IMR-90 (cell line): ENCODE results near the gene KCTD12. TPM values are rescaled to one million over a fixed set of nuclear protein-coding genes. Genes with fewer than 3 reads are reported as not detected.

Source experiments
- ATAC-seq: fragments of 200-7000 bp; cut with Tn5 transposase; 2 replicates; pipeline ENCODE4 v1.9.1; 2020; ENCODE audit warnings: low read depth, mild to moderate bottlenecking, moderate library complexity
- BruUV-seq: library from RNA; stranded (reverse); fragments of 400-500 nt; replicated peaks from 2 replicates; lab custom pipeline; 2021; lab: Mats Ljungman, UMichigan
- CTCF ChIA-PET: fragments of 300-600 bp; formaldehyde crosslinking; extraction: SDS; loops from one replicate; lab custom pipeline; 2021; ENCODE audit warnings: antibody characterized with exemption; lab: Yijun Ruan, JAX
- POLR2A ChIA-PET: fragments of 300-600 bp; sonication (Branson Sonifier 250); formaldehyde crosslinking; loops from one replicate; lab custom pipeline; 2022; ENCODE audit warnings: antibody characterized with exemption; ENCODE audit not compliant: unreplicated experiment; lab: Charles Lee
- DNase-seq: peaks from one replicate; pipeline ENCODE4 v3.0.0; 2013
- H2AFZ ChIP-seq: replicated peaks from 2 replicates; pipeline ENCODE3; 2013; ENCODE audit warnings: low read length, mild to moderate bottlenecking; ENCODE audit not compliant: poor library complexity
- H2AK5ac ChIP-seq: 2 replicates; pipeline ENCODE4 v1.6.1; 2013; ENCODE audit warnings: low read depth, low read length, inconsistent platforms
- H2AK9ac ChIP-seq: replicated peaks from 2 replicates; pipeline ENCODE3; 2013; ENCODE audit warnings: mild to moderate bottlenecking, low read depth, low read length, moderate library complexity; ENCODE audit not compliant: poor library complexity
- H2BK120ac ChIP-seq: 2 replicates; pipeline ENCODE4 v1.6.1; 2013; ENCODE audit warnings: low read depth, low read length, inconsistent platforms
- H2BK15ac ChIP-seq: 3 replicates; pipeline ENCODE4 v1.6.1; 2013; ENCODE audit warnings: low read depth, low read length, inconsistent platforms
- H2BK20ac ChIP-seq: 2 replicates; pipeline ENCODE4 v1.6.1; 2013; ENCODE audit warnings: low read depth, mild to moderate bottlenecking, inconsistent platforms, low read length, moderate library complexity
- H2BK5ac ChIP-seq: 2 replicates; pipeline ENCODE4 v1.6.1; 2013; ENCODE audit warnings: mild to moderate bottlenecking, low read depth, low read length, inconsistent platforms; ENCODE audit not compliant: poor library complexity, severe bottlenecking
- H3K14ac ChIP-seq: replicated peaks from 2 replicates; pipeline ENCODE4 v1.6.1; 2013; ENCODE audit warnings: low read depth, low read length, inconsistent platforms
- H3K18ac ChIP-seq: 2 replicates; pipeline ENCODE4 v1.6.1; 2013; ENCODE audit warnings: low read depth, low read length, control low read depth
- H3K23ac ChIP-seq: 2 replicates; pipeline ENCODE4 v1.6.1; 2013; ENCODE audit warnings: low read depth, low read length, inconsistent platforms
- H3K27ac ChIP-seq: 2 replicates; pipeline ENCODE4 v1.5.1; 2013; ENCODE audit warnings: mild to moderate bottlenecking, control low read depth, low read length; ENCODE audit not compliant: insufficient read depth
- H3K27me3 ChIP-seq: 2 replicates; pipeline ENCODE4 v1.6.1; 2013; ENCODE audit warnings: low read length; ENCODE audit not compliant: control insufficient read depth, insufficient read depth
- H3K36me3 ChIP-seq: 2 replicates; pipeline ENCODE4 v1.6.1; 2013; ENCODE audit warnings: low read length, mixed read lengths; ENCODE audit not compliant: control insufficient read depth, insufficient read depth
- H3K4ac ChIP-seq: 2 replicates; pipeline ENCODE4 v1.6.1; 2013; ENCODE audit warnings: low read depth, low read length, inconsistent platforms
- H3K4me1 ChIP-seq: 2 replicates; pipeline ENCODE4 v1.6.1; 2013; ENCODE audit warnings: low read length, mixed read lengths; ENCODE audit not compliant: control insufficient read depth, insufficient read depth
- H3K4me2 ChIP-seq: 2 replicates; pipeline ENCODE4 v1.6.1; 2013; ENCODE audit warnings: low read depth, mild to moderate bottlenecking, control low read depth, low read length, moderate library complexity
- H3K4me3 ChIP-seq: 2 replicates; pipeline ENCODE4 v1.5.1; 2013; ENCODE audit warnings: low read depth, mild to moderate bottlenecking, control low read depth, low read length, moderate library complexity; ENCODE audit not compliant: insufficient read depth
- H3K56ac ChIP-seq: 2 replicates; pipeline ENCODE4 v1.6.1; 2013; ENCODE audit warnings: low read length, inconsistent platforms; ENCODE audit not compliant: insufficient read depth; ENCODE audit errors: extremely low read depth
- H3K79me1 ChIP-seq, 2 experiments: 2 replicates each; pipeline ENCODE4 v1.6.1; 2013; ENCODE audit warnings: low read length in 2 of 2, inconsistent platforms in 1 of 2, low read depth in 1 of 2
- H3K9ac ChIP-seq: 2 replicates; pipeline ENCODE4 v1.6.1; 2013; ENCODE audit warnings: low read depth, low read length, control low read depth
- H3K9me1 ChIP-seq: 2 replicates; pipeline ENCODE4 v1.6.1; 2013; ENCODE audit warnings: low read length, inconsistent platforms; ENCODE audit not compliant: insufficient read depth
- H3K9me3 ChIP-seq: 2 replicates; pipeline ENCODE4 v1.6.1; 2013; ENCODE audit warnings: low read length; ENCODE audit not compliant: control insufficient read depth, insufficient read depth
- H4K20me1 ChIP-seq: 2 replicates; pipeline ENCODE4 v1.6.1; 2013; ENCODE audit warnings: low read length, inconsistent platforms; ENCODE audit not compliant: insufficient read depth
- H4K5ac ChIP-seq: 2 replicates; pipeline ENCODE4 v1.6.1; 2013; ENCODE audit warnings: mild to moderate bottlenecking, low read depth, low read length, control low read depth
- H4K8ac ChIP-seq, 2 experiments: 2 replicates each; pipeline ENCODE4 v1.6.1; 2013; ENCODE audit warnings: low read depth in 2 of 2, low read length in 2 of 2, control low read depth in 1 of 2, inconsistent platforms in 1 of 2
- H4K91ac ChIP-seq: 2 replicates; pipeline ENCODE4 v1.6.1; 2013; ENCODE audit warnings: low read depth, low read length, inconsistent platforms; ENCODE audit not compliant: insufficient read depth
- BHLHE40 ChIP-seq: fragments of 150-350 bp; IDR thresholded peaks from 2 replicates; pipeline ENCODE4 v1.6.1; 2016; ENCODE audit warnings: mild to moderate bottlenecking, low read depth, low read length
- CEBPB ChIP-seq: IDR thresholded peaks from 2 replicates; pipeline ENCODE4 v1.6.1; 2012; ENCODE audit warnings: low read depth, low read length, improper control_type of control experiment
- CHD1 ChIP-seq: IDR thresholded peaks from 2 replicates; pipeline ENCODE4 v1.6.1; 2012; ENCODE audit warnings: low read depth, low read length, improper control_type of control experiment
- FOS ChIP-seq: fragments of 150-350 bp; IDR thresholded peaks from 2 replicates; pipeline ENCODE4 v1.6.1; 2016; ENCODE audit warnings: low read depth, low read length
- MAFK ChIP-seq: IDR thresholded peaks from 2 replicates; pipeline ENCODE4 v1.6.1; 2012; ENCODE audit warnings: low read depth, low read length, improper control_type of control experiment
- MAZ ChIP-seq: IDR thresholded peaks from 2 replicates; pipeline ENCODE4 v1.6.1; 2012; ENCODE audit warnings: low read depth, mild to moderate bottlenecking, low read length, improper control_type of control experiment, moderate library complexity, borderline replicate concordance
- MXI1 ChIP-seq: IDR thresholded peaks from 2 replicates; pipeline ENCODE4 v1.6.1; 2012; ENCODE audit warnings: low read depth, mild to moderate bottlenecking, low read length, moderate library complexity, borderline replicate concordance
- NFE2L2 ChIP-seq: fragments of 150-350 bp; IDR thresholded peaks from 2 replicates; pipeline ENCODE4 v1.6.1; 2016; ENCODE audit warnings: low read depth, mild to moderate bottlenecking, low read length
- POLR2A ChIP-seq: IDR thresholded peaks from 2 replicates; pipeline ENCODE4 v1.6.1; 2012; ENCODE audit warnings: mild to moderate bottlenecking, low read depth, low read length
- RAD21 ChIP-seq: IDR thresholded peaks from 2 replicates; pipeline ENCODE4 v1.6.1; 2012; ENCODE audit warnings: low read length, improper control_type of control experiment
- RCOR1 ChIP-seq: IDR thresholded peaks from 2 replicates; pipeline ENCODE4 v1.6.1; 2012; ENCODE audit warnings: mild to moderate bottlenecking, low read length, improper control_type of control experiment; ENCODE audit not compliant: insufficient replicate concordance
- RFX5 ChIP-seq: IDR thresholded peaks from 2 replicates; pipeline ENCODE4 v1.8.0; 2012; ENCODE audit warnings: low read depth, mild to moderate bottlenecking, low read length, moderate library complexity
- SMC3 ChIP-seq: fragments of 150-350 bp; IDR thresholded peaks from 2 replicates; pipeline ENCODE4 v1.6.1; 2016; ENCODE audit warnings: low read depth, mild to moderate bottlenecking, antibody characterized with exemption, low read length, moderate library complexity
- WGBS, 2 experiments: methylation state at CpG; one replicate each; pipeline versions ENCODE4 v1.1.5 to v1.1.7; 2013; ENCODE audit warnings: missing lambda C conversion rate in 2 of 2; ENCODE audit not compliant: insufficient read length in 1 of 2; ENCODE audit errors: extremely low coverage in 2 of 2; 5-methylcytosine and 5-hydroxymethylcytosine counted together
- dilution Hi-C: fragments of 300-500 bp; cut with HindIII; formaldehyde crosslinking; loops from one replicate; pipeline ENCODE4 v1.14.3; 2018; ENCODE audit warnings: low sequenced_read_pairs; ENCODE audit not compliant: unreplicated experiment
- in situ Hi-C: fragments of 300-500 bp; cut with MboI; formaldehyde crosslinking; loops from 3 replicates; pipeline ENCODE4 v1.14.3; 2019; ENCODE audit warnings: low sequenced_read_pairs, inconsistent platforms, mixed read lengths
- intact Hi-C: fragments of 100-400 bp; cut with micrococcal nuclease; formaldehyde crosslinking; loops from 2 replicates; pipeline ENCODE4 v1.10.0; 2022
- polyA plus RNA-seq, 3 experiments: library from polyadenylated mRNA; depleted of rRNA; stranded (reverse); fragments of >200 nt; gene quantifications; 2 replicates each; pipeline ENCODE4 v1.2.3, GENCODE V29; 2012; ENCODE audit warnings: low replicate concordance in 1 of 3
- total RNA-seq: library from RNA; depleted of rRNA; stranded (reverse); fragments of >200 nt; gene quantifications from 2 replicates; pipeline ENCODE4 v1.2.3, GENCODE V29; 2012
- TF ChIP-seq, protein P1 (sequence below): fragments of 150-350 bp; IDR thresholded peaks from 2 replicates; pipeline ENCODE4 v1.6.1; 2016; ENCODE audit warnings: low read depth, mild to moderate bottlenecking, low read length, moderate library complexity, borderline replicate concordance
- TF ChIP-seq, protein P2 (sequence below): conservative IDR thresholded peaks from 2 replicates; pipeline ENCODE4 v1.5.1; 2012; ENCODE audit warnings: mild to moderate bottlenecking, low read depth, low read length, improper control_type of control experiment
- TF ChIP-seq, protein P3 (sequence below): fragments of 150-350 bp; IDR thresholded peaks from 2 replicates; pipeline ENCODE4 v1.6.1; 2017; ENCODE audit warnings: mild to moderate bottlenecking, antibody characterized with exemption, low read length, low read depth

Gene KCTD12
- total and polyA plus RNA-seq, 2 of the 4 experiments (the other 2 are of a cell fraction) = 1.8 to 1.9 TPM

DNA sequence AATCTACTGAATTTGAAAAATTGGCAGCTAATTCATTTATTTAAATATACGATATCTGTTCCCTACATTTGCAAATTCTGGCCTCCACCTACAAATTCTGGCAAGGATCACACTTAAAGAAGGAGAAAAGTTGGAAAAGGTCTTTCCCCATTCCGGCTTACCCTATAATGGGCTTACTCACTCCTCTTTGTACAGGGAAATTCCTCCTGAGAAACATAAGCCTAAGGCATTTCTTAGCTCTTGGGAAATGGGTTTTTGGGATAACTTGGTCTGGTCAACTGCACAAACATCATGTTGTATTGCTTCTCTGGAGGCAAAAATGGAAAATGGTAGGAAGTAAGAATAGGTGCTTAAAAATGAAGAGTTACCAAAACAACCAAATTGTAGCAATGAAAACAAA is 25.5 kb downstream of the KCTD12 start:
- ChIA-PET POLR2A (no interaction called here), CTCF (no interaction called here)
- no peaks in the 10 kb centered on the region for H3K9me1 ChIP-seq
- H4K91ac ChIP-seq = no peak overlapping the region
- no peak overlapping the region for H2BK120ac ChIP-seq
- in situ Hi-C loops (no loop called here), dilution Hi-C loops (no loop called here), intact Hi-C loops (no loop called here)
- no peak for ATAC-seq
- H2AFZ ChIP-seq = no peak overlapping the region
- H3K27ac ChIP-seq = no peak overlapping the region
- no peak for TF ChIP-seq MAFK
- no peak for TF ChIP-seq RFX5
- TF ChIP-seq FOS = no peak
- no peak for TF ChIP-seq SMC3
- TF ChIP-seq POLR2A = no peak
- TF ChIP-seq, protein P1, sequence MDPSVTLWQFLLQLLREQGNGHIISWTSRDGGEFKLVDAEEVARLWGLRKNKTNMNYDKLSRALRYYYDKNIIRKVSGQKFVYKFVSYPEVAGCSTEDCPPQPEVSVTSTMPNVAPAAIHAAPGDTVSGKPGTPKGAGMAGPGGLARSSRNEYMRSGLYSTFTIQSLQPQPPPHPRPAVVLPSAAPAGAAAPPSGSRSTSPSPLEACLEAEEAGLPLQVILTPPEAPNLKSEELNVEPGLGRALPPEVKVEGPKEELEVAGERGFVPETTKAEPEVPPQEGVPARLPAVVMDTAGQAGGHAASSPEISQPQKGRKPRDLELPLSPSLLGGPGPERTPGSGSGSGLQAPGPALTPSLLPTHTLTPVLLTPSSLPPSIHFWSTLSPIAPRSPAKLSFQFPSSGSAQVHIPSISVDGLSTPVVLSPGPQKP = no peak
- TF ChIP-seq, protein P2, sequence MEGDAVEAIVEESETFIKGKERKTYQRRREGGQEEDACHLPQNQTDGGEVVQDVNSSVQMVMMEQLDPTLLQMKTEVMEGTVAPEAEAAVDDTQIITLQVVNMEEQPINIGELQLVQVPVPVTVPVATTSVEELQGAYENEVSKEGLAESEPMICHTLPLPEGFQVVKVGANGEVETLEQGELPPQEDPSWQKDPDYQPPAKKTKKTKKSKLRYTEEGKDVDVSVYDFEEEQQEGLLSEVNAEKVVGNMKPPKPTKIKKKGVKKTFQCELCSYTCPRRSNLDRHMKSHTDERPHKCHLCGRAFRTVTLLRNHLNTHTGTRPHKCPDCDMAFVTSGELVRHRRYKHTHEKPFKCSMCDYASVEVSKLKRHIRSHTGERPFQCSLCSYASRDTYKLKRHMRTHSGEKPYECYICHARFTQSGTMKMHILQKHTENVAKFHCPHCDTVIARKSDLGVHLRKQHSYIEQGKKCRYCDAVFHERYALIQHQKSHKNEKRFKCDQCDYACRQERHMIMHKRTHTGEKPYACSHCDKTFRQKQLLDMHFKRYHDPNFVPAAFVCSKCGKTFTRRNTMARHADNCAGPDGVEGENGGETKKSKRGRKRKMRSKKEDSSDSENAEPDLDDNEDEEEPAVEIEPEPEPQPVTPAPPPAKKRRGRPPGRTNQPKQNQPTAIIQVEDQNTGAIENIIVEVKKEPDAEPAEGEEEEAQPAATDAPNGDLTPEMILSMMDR = no peak
- TF ChIP-seq RAD21 = no peak
- TF ChIP-seq NFE2L2 = no peak
- TF ChIP-seq CEBPB = no peak
- TF ChIP-seq MAZ = no peak
- TF ChIP-seq MXI1 = no peak
- no peak for TF ChIP-seq CHD1
- TF ChIP-seq, protein P3, sequence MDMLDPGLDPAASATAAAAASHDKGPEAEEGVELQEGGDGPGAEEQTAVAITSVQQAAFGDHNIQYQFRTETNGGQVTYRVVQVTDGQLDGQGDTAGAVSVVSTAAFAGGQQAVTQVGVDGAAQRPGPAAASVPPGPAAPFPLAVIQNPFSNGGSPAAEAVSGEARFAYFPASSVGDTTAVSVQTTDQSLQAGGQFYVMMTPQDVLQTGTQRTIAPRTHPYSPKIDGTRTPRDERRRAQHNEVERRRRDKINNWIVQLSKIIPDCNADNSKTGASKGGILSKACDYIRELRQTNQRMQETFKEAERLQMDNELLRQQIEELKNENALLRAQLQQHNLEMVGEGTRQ = no peak
- TF ChIP-seq RCOR1 = no peak
- TF ChIP-seq BHLHE40 = no peak
- H3K9me3 ChIP-seq = no peaks in the 10 kb centered on the region
- H3K4me1 ChIP-seq = no peaks in the 10 kb centered on the region
- H3K9ac ChIP-seq = no peak overlapping the region
- no peak overlapping the region for H3K18ac ChIP-seq
- no CpG with 5 or more reads among the region's 2 CpGs for WGBS, 2 experiments
- H3K4me3 ChIP-seq = no peak overlapping the region
- no peak overlapping the region for H4K5ac ChIP-seq
- H3K79me1 ChIP-seq = no peaks in the 10 kb centered on the region
- H2AK9ac ChIP-seq = no peak overlapping the region
- H2BK20ac ChIP-seq = no peak overlapping the region
- no peaks in the 10 kb centered on the region for H4K20me1 ChIP-seq
- no peak overlapping the region for H3K14ac ChIP-seq
- no peak overlapping the region for H2BK15ac ChIP-seq
- H3K56ac ChIP-seq = no peak overlapping the region
- H3K4me2 ChIP-seq = no peak overlapping the region
- H2AK5ac ChIP-seq = no peak overlapping the region
- no peak overlapping the region for H3K23ac ChIP-seq
- no peaks in the 10 kb centered on the region for H3K36me3 ChIP-seq
- H3K27me3 ChIP-seq = no peaks in the 10 kb centered on the region; the same call in 1 of the 2 replicates
- H3K4ac ChIP-seq = no peak overlapping the region
- H2BK5ac ChIP-seq = no peak overlapping the region
- no peak overlapping the region for H4K8ac ChIP-seq
- no peak for DNase-seq
- BruUV-seq = no TSS peak
